NCI-H2227 (cell line): ENCODE data around the gene SLC44A1.

Experiments used
- DNase-seq: peaks from one replicate; lab custom pipeline; 2025; ENCODE audit not compliant: unreplicated experiment; lab: John Stamatoyannopoulos, UW

SLC44A1 gene

GRCh38 chr9:105419816-105420597 is 175.6 kb downstream of the SLC44A1 start:
- no peak for DNase-seq

GRCh38 chr9:105421154-105421553 is 176.7 kb downstream of the SLC44A1 start:
- no peak for DNase-seq

- DNase-seq: no peak
Measured at GRCh38 chr9:105421864-105422263, 177.4 kb downstream of the SLC44A1 start.

- DNase-seq: peak; percentile 10
Measured at GRCh38 chr9:105425816-105426433, 181.5 kb downstream of the SLC44A1 start.

- no peak for DNase-seq
Measured at GRCh38 chr9:105426657-105427056, 182.2 kb downstream of the SLC44A1 start.

- no peak for DNase-seq
Measured at GRCh38 chr9:105431424-105432246, 187.2 kb downstream of the SLC44A1 start.

GRCh38 chr9:105432247-105432842 is 187.9 kb downstream of the SLC44A1 start:
- no peak for DNase-seq

GRCh38 chr9:105435453-105435852 is 191.0 kb downstream of the SLC44A1 start:
- no peak for DNase-seq

GRCh38 chr9:105436783-105437182 is 192.3 kb downstream of the SLC44A1 start:
- DNase-seq: no peak

GRCh38 chr9:105437704-105438103 is 193.3 kb downstream of the SLC44A1 start:
- no peak for DNase-seq

GRCh38 chr9:105438141-105438806 is 193.8 kb downstream of the SLC44A1 start:
- DNase-seq: no peak

- no peak for DNase-seq
Measured at GRCh38 chr9:105439428-105439827, 195.0 kb downstream of the SLC44A1 start.

- no peak for DNase-seq
Measured at GRCh38 chr9:105441616-105442160, 197.2 kb downstream of the SLC44A1 start.

- no peak for DNase-seq
Measured at GRCh38 chr9:105443121-105443520, 198.7 kb downstream of the SLC44A1 start.

- no peak for DNase-seq
Measured at GRCh38 chr9:105444130-105444529, 199.7 kb downstream of the SLC44A1 start.

- DNase-seq: no peak
Measured at GRCh38 chr9:105445203-105445881, 200.9 kb downstream of the SLC44A1 start.

GRCh38 chr9:105447386-105447813 is 202.9 kb downstream of the SLC44A1 start:
- no peak for DNase-seq

- peak; percentile 90 for DNase-seq
Measured at GRCh38 chr9:105447814-105448812, 203.7 kb downstream of the SLC44A1 start, which contains the start of gene FSD1L. TSS of gene FSD1L (plus strand) at chr9:105448034. CDS start at chr9:105448221, 187 bp downstream.

- no peak for DNase-seq
Measured at GRCh38 chr9:105449081-105449480, 204.6 kb downstream of the SLC44A1 start.
